ENCODE data around the gene ADAMTS12.

The ADAMTS12 gene

GRCh38 chr5:33846851-33847250, 44.9 kb downstream of the ADAMTS12 start:
- no peak for DNase-seq (ENCODE audit: low read depth)

DNA sequence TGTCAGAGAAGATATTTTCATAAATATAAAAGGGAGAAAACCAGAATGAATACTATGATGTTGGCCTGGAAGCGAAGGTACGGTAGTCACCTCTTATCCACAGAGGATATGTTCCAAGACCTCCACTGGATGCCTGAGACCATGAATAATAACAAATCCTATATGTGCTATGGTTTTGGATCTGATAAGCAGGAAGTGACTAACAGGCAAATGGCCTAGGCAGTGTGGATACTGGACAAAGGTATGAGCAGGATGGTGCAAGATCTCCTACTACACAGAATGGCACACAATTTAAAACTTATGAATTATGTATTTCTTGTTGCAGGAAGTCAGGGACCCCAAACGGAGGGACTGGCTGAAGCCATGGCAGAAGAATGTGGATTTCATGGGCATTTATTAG, 48.2 kb downstream of the ADAMTS12 start:
- DNase-seq (ENCODE audit: low read depth): no peak

DNA sequence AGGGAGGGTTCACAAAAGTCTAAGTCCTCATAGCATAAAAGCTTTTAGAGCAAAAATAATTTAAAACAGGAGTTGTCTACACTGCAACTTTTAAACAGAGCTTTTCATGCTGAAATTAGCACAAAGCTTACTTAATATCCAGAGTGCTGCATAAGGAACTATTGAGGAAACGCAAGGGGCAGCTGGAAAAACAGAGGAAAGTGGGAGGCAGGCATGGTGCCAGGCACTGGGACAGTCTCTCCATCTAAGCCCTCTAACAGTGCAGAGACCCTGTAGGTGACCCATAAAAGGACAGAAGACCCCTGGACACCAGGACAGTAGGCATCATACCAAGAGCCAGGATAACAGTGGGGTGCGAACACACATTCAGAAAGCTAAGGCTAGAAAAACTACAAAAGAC, 49.3 kb downstream of the ADAMTS12 start:
- no peak for DNase-seq (ENCODE audit: low read depth)

DNA sequence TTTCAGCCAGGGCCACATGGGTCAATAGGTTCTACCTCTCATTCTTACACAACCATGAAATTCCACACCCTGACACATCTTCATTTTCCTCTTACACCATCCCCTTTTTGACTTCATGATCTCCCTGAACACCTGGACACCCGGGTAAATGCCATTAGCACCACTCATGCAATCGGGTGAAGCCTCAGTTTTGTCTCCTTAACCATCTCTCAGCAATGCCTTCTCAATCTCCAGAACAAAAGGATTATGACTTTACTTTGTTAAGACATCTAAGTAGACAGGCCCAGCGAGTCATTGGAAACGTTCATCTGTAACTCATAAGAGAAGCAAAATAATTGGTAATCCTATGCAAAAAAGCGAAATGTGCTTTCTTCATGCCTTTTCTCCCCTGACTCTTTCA, 49.9 kb downstream of the ADAMTS12 start:
- no peak for DNase-seq (ENCODE audit: low read depth)

- DNase-seq (ENCODE audit: low read depth): no peak
These were observed 50.8 kb downstream of the ADAMTS12 start for GRCh38 chr5:33840927-33841547.

DNA sequence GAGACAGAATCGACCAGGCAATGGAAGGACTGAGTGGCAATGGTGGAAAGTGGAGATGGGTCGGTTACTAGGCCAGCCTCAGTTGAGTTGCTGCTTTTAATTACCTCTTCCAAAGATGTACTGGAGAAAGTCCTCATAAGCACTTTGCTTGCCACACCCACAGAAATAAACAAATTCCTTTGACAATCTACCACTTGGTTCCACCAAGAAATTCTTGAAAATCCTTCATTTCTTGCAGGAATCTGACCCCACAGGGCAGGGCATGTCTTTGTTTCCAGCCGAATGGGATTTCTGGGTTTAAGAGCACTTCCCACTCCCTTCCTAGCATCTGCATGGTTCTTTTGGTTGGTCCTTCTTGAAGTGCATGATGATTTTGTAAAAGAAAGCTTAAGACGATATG, 54.5 kb downstream of the ADAMTS12 start:
- no peak for DNase-seq (ENCODE audit: low read depth)

DNA sequence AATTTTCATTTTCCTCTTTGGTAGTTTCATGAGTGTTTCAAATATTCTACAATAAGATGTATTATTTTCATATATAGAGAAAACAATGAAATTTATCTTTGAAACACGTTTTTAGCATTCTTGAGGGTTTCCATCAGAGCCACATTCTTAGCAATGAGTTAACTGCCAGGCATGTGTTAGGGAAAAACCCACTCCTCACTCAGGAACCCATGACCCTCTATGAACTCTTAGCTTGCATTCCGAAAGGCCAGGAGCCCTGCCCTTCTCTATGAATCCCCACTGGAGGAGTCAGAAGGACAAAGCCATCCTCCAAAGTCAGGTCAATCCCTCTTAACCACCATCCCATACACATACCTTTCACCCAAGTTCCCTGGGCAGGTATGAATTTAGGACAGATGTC, 57.5 kb downstream of the ADAMTS12 start:
- DNase-seq (ENCODE audit: low read depth): no peak

DNA sequence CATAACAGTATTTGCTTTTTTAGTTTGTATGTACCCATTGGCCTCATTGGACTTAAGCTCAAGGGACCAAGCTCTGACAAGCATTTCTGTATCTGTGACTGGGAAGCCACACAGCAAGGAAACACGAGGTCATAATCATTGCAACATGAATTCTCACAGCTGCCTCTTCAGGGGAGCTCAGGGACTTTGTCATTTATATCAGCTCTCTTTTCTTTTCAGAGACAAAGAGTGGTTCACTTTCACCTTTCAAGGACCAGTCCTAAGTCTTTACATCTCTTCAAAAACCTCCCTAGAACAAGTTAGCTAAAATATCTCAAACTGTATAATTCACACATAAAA, 58.6 kb downstream of the ADAMTS12 start:
- DNase-seq (ENCODE audit: low read depth): no peak

GRCh38 chr5:33832404-33833236, 59.2 kb downstream of the ADAMTS12 start:
- DNase-seq (ENCODE audit: low read depth): no peak

GRCh38 chr5:33831041-33831440, 60.7 kb downstream of the ADAMTS12 start:
- no peak for DNase-seq (ENCODE audit: low read depth)

- DNase-seq (ENCODE audit: low read depth): no peak
These were observed 62.4 kb downstream of the ADAMTS12 start for GRCh38 chr5:33829430-33829829.

DNA sequence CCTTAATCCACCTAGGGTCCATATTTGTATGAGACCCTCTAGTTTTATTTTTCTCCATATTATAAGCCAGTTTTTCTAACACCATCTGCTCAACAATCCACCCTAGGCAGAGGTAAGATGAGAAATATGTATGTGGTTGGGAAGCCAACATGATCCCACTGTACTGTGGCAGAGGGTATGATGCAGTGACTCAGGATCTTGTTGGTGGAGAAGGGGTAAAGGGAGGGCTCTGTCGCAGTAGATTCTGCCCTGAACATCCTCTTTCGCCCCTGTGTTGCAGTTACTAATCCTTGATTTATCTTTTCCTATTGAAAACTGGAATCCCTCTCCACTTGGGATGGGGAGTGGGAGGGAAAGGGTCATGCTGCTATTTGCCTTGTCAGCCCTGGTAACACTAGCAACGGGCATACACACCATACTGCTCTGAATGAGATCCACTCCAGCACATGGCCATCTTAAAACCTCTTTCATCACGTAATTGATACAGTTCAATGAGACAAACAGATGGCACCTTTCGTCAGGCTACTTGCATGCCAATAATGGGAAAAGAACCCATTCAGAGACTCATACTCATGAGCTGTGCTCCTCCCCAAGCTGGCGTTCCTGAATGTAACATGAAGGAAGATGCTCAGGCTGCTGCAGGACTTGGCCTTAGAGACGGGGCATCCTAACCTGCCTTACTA, 63.0 kb downstream of the ADAMTS12 start:
- DNase-seq (ENCODE audit: low read depth): no peak

DNA sequence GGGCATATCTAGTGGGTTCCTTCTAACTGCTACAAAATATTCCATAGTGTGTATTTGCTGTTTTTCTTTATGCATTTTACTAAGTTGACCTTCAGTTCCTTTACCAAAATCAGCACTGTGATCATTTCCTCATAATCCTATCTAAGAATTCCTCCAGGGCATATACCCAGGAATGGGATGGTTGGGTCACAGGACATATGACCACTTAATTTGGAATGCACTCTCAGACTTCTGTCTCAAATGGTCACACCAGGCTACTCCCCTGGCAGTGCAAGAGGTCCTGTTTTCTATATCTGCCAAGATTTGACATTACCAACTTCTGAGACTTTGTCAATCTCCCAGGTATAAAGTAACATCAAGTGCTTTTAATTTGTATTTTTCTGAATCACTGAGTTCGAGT, 63.9 kb downstream of the ADAMTS12 start:
- no peak for DNase-seq (ENCODE audit: low read depth)

- DNase-seq (ENCODE audit: low read depth): no peak
These were observed 64.6 kb downstream of the ADAMTS12 start for GRCh38 chr5:33827018-33827707.

- DNase-seq (ENCODE audit: low read depth): no peak
These were observed 67.1 kb downstream of the ADAMTS12 start for GRCh38 chr5:33824516-33825195.

- DNase-seq (ENCODE audit: low read depth): no peak
These were observed 74.5 kb downstream of the ADAMTS12 start for GRCh38 chr5:33817301-33817700.

- DNase-seq (ENCODE audit: low read depth): no peak
These were observed 75.0 kb downstream of the ADAMTS12 start for GRCh38 chr5:33816791-33817190.

DNA sequence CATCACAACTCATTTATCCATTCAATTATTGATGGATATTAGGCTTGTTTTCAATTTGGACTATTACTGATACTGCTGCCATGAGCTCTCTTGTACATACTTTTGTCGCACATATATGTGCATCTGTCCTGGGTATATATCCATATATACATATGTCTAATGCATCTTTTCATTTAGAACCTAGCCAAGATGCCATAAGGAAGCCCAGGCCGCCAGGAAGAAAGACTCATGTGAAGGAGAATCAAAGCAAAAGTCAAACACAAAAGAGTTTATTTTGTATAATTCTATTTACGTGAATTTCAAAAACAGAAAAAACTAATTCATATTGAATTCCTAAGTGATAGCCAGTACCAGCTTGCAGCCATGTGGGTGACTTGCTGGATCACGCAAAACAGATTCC, 79.0 kb downstream of the ADAMTS12 start:
- no peak for DNase-seq (ENCODE audit: low read depth)

GRCh38 chr5:33810491-33811120, 81.2 kb downstream of the ADAMTS12 start:
- no peak for DNase-seq (ENCODE audit: low read depth)

DNA sequence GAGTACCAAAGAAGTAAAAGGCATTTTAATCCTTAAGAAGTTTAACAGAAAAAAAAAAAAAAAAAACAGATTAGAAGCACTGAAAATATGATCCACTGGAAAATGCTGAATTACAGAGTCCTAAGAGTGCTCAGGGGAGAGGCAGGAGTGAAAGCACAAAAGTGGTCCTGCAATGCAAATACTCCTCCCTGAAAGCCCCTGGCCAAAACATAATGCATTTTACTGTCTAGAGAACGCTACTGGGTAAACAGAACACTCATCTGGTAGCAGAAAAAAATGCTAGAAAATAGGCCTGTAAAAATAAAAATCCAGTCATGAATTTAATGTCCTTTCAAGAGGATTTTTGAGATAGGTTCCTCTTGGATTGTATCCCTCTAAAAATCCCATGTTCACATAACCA, 81.9 kb downstream of the ADAMTS12 start:
- DNase-seq (ENCODE audit: low read depth): no peak

- no peak for DNase-seq (ENCODE audit: low read depth)
These were observed 83.1 kb downstream of the ADAMTS12 start for GRCh38 chr5:33808699-33809098.

GRCh38 chr5:33807771-33808170, 84.0 kb downstream of the ADAMTS12 start:
- no peak for DNase-seq (ENCODE audit: low read depth)
